Upper lobe of left lung (tissue), 4 donors: ENCODE measurements around the gene N4BP2L2.

ENCODE experiments used
- CTCF ChIP-seq, 6 experiments: fragments of 450-650 bp in 4 of 6; fragments of 200-600 bp in 2 of 6; sonication (generic) in 2 of 6; IDR thresholded peaks; one replicate each; pipeline ENCODE4 v1.5.1; 2016 to 2019; ENCODE audit warnings: antibody characterized with exemption in 6 of 6
- EP300 ChIP-seq, 4 donors: sonication (generic); formaldehyde crosslinking; IDR thresholded peaks; one replicate each; pipeline ENCODE4 v1.5.1; 2017; ENCODE audit warnings: antibody characterized with exemption in 4 of 4, control low read depth in 2 of 4

GRCh38 chr13:32553720-32554119, 15.1 kb upstream of the N4BP2L2 start:
- no peak for TF ChIP-seq CTCF (IDR thresholded peaks at IDR 0.05)
- no peak for TF ChIP-seq EP300 (IDR thresholded peaks at IDR 0.05)
